22Rv1 (cell line): Measurements from ENCODE around the gene COA3.

Experiments used
- H3K27ac ChIP-seq: fragments of 450-650 bp; 2 replicates; pipeline ENCODE4 v1.5.1; 2017
- CTCF ChIP-seq: fragments of 450-650 bp; IDR thresholded peaks from 2 replicates; pipeline ENCODE4 v1.5.1; 2017; ENCODE audit warnings: mild to moderate bottlenecking
- ZFX ChIP-seq: fragments of 450-650 bp; IDR thresholded peaks from 2 replicates; pipeline ENCODE4 v1.6.1; 2017; ENCODE audit warnings: antibody characterized with exemption, borderline replicate concordance

Gene COA3

DNA sequence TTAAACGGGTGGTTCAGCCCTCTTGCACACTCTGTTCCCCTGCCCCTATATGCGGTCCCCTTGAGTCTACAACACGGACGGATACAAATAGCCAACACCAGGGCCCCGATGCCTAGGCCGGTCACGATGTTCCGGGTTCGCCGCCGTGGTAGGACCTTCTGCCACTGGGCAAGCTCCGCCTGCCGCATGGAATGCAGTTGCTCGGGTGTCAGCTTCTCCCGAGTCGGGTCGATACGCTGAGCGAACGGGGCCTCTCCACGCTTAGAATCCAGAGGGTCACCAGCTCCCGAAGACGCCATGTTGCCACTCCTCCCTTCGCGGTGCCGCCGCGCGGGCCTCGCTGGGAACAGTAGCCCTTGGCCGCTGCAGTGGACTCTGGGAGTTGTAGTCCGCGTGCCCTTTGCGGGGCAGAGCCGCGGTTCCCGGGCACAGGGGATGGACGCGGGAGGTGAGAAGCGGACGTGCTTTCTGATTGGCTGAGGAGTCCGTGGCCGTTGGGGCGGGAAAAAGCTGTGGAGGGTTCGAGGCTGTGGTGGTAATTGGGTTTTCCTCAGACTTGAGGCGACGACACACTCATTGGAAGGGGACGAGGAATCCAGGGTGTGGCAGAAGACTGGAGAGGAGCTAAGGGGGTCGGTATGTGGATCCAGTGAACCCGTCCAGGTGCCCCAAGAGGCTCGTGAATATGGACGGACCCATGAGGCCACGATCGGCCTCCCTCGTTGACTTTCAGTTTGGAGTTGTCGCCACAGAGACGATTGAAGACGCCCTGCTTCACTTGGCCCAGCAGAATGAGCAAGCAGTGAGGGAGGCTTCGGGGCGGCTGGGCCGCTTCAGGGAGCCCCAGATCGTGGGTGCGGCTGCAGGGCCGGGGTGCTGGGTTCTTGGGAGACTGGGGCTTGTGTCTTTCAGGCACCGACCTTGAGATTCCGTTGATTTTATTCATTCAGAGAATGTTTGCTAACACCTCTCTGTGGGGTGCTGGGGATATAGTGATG lies at the start of gene COA3, which contains the start of gene CNTD1:
COA3 (minus strand) TSS at position 322 of the 998 bp plus-strand sequence; CDS start at position 299, 23 bp downstream.
CNTD1 (plus strand) TSS at position 479 of the 998 bp plus-strand sequence; CDS start at position 686, 207 bp downstream.
- H3K27ac ChIP-seq = peak within 1 kb of the TSS; percentile 93
- no peak for TF ChIP-seq ZFX
- TF ChIP-seq CTCF = no peak

GRCh38 chr17:42848093-42848492 lies 49.6 kb upstream of the COA3 start:
- H3K27ac ChIP-seq = no peak overlapping the region
- TF ChIP-seq ZFX (no peak), CTCF (no peak)

DNA sequence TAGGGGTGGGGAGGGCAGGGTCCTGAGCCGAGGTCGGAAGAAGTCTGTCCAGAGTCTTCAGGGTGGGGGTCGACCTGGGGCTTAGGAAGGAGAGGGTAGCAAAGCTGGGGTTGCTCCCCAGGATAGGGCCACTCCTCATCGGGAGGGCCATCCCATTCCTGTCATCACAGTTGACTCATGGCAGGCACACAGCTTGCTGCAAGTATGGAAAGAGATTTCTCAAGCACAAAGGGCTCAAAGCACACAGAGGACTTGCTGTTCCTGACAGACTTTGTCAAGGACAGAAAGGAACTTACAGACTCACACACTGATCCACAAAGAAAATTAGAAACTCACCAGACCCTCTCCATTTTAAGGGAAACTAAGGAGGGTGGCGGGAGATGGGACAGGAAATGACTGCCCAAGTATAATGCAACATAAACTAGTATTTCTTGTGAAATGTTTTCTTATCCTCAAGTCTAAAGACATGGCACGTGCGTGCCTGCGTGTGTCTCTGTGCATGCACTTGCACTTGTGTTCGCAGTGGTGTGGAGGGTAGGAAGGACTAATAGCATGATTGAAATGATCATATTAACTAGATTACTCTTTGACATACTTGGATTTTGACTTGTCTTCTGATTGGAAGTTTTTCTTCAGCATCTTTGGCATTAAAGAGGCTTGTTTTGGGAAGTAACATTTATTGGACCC lies 48.2 kb upstream of the COA3 start:
- H3K27ac ChIP-seq = no peak overlapping the region
- TF ChIP-seq ZFX = no peak
- TF ChIP-seq CTCF = no peak

DNA sequence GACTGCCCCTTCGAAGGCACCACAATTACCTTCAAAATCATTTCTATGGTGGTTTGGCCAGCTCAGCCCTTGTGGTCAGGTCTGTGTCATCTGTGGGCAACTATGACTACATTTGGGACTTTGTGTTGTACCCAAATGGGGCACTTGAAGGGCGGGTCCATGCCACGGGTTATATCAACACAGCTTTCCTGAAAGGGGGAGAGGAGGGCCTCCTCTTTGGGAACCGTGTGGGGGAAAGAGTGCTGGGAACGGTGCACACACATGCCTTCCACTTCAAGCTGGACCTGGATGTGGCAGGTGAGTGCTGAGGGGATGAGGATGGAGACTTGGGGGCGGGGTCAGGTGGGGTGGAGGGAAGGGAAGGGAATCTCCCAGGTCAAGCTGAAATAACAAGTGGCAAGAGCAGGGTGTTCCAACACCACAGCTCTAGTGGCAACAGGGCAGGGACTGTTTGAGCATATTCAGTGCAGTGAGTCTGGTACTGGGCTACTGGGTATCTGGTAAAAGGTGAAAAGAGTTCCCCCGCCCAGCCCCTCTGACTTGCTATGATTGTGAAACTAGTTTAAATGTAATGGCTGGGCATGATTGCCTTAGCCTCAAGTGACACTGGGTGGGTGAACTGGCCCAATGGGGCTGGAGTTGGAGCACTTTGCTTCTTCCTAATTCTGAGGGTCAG lies 47.6 kb upstream of the COA3 start:
- TF ChIP-seq CTCF = no peak
- TF ChIP-seq ZFX = no peak

DNA sequence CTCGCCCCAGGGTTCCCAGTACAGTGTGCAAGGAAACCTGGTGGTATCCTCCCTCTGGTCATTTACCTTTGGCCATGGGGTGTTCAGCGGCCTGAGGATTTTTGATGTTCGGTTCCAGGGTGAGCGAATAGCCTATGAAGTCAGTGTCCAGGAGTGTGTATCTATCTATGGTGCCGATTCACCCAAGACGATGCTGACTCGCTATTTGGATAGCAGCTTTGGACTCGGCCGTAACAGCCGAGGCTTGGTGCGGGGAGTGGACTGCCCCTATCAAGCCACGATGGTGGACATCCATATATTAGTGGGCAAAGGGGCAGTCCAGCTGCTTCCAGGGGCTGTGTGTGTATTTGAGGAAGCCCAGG lies 47.0 kb upstream of the COA3 start:
- H3K27ac ChIP-seq = no peak overlapping the region
- TF ChIP-seq ZFX = no peak
- no peak for TF ChIP-seq CTCF

More for the DNA sequence above, 47.6 kb upstream of the COA3 start:
- H3K27ac ChIP-seq = no peak overlapping the region

- TF ChIP-seq CTCF (no peak), ZFX (no peak)
- no peak overlapping the region for H3K27ac ChIP-seq
Measured at GRCh38 chr17:42844761-42845555, 46.5 kb upstream of the COA3 start.
